ENCODE results near the gene CDH10. TPM values are rescaled to one million over a fixed set of nuclear protein-coding genes. Genes with fewer than 3 reads are reported as not detected.

CDH10 gene
- total and polyA plus RNA-seq, 9 of the 15 experiments (the other 6 are each of a cell fraction or from before 2014, with no cell fraction given) = not detected

GRCh38 chr5:24644761-24645160, at the start of gene CDH10 (continued):
- TF ChIP-seq MBD2 (IDR thresholded peaks at IDR 0.05; ENCODE audit: borderline replicate concordance, low read depth) (no peak), CREB1 (IDR thresholded peaks at IDR 0.05) (no peak), CREB1 (CRISPR knock-in tag; IDR thresholded peaks at IDR 0.05) (no peak), PRMT5 (CRISPR knock-in tag; IDR thresholded peaks at IDR 0.05) (no peak), CC2D1A (IDR thresholded peaks at IDR 0.05) (no peak)
- TF ChIP-seq, protein P1, sequence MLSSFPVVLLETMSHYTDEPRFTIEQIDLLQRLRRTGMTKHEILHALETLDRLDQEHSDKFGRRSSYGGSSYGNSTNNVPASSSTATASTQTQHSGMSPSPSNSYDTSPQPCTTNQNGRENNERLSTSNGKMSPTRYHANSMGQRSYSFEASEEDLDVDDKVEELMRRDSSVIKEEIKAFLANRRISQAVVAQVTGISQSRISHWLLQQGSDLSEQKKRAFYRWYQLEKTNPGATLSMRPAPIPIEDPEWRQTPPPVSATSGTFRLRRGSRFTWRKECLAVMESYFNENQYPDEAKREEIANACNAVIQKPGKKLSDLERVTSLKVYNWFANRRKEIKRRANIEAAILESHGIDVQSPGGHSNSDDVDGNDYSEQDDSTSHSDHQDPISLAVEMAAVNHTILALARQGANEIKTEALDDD (IDR thresholded peaks at IDR 0.05) = no peak

GRCh38 chr5:24693609-24694008, 48.8 kb upstream of the CDH10 start:
- Histone ChIP-seq H3K4me2 (ENCODE audit: insufficient read depth, low read length) (no peak overlapping the region), H3K36me3 (ENCODE audit: control insufficient read depth, insufficient read depth, low read length) (no peaks in the 10 kb centered on the region), H4K20me1 (replicated peaks; ENCODE audit: control insufficient read depth, insufficient read depth, low read length) (no peaks in the 10 kb centered on the region), H2AFZ (ENCODE audit: low read depth, low read length) (no peak overlapping the region), H3K4me3 (no peak overlapping the region), H3K27ac (ENCODE audit: extremely low read depth, low read depth, low read length) (no peak overlapping the region), H3K9me1 (ENCODE audit: control insufficient read depth, insufficient read depth, low read length) (no peaks in the 10 kb centered on the region), H3K79me2 (ENCODE audit: control insufficient read depth, insufficient read depth, low read length) (no peaks in the 10 kb centered on the region), H3K9me3 (replicated peaks; ENCODE audit: control insufficient read depth, insufficient read depth, low read depth, low read length) (peaks cover 7% of the 10 kb centered on the region; the same call in 1 of the 2 replicates), H3K27me3 (ENCODE audit: control insufficient read depth in 2 of 2, insufficient read depth in 2 of 2, low read length in 2 of 2) (no peaks in the 10 kb centered on the region), H3K9ac (ENCODE audit: insufficient read depth in 1 of 2, low read depth in 2 of 2, low read length in 2 of 2) (no peak overlapping the region), H3K4me1 (replicated peaks in 1 of 2; ENCODE audit: control insufficient read depth in 2 of 2, insufficient read depth in 2 of 2, low read length in 2 of 2) (no peaks in the 10 kb centered on the region)
- POLR2A ChIA-PET = no interaction called here
- CTCF ChIA-PET (ENCODE audit: low intra/inter-chr PET ratio) = no interaction called here
- intact Hi-C loops (cut with micrococcal nuclease) (no loop called here), in situ Hi-C loops (cut with MboI) (no loop called here)
- DNase-seq (ENCODE audit: extremely low read depth in 1 of 4, low spot score in 3 of 4) (no peak), FAIRE-seq (no peak), ATAC-seq (no peak)
- TF ChIP-seq KLF6 (CRISPR knock-in tag; IDR thresholded peaks at IDR 0.05; ENCODE audit: borderline replicate concordance) (no peak), CBFA2T2 (conservative IDR thresholded peaks at IDR 0.05) (no peak), BACH1 (tag; IDR thresholded peaks at IDR 0.05) (no peak)
- no TSS peak for BruUV-seq (replicated peaks)

Data from K562 (cell line).